ENCODE results near the gene PIK3R1.

DNA sequence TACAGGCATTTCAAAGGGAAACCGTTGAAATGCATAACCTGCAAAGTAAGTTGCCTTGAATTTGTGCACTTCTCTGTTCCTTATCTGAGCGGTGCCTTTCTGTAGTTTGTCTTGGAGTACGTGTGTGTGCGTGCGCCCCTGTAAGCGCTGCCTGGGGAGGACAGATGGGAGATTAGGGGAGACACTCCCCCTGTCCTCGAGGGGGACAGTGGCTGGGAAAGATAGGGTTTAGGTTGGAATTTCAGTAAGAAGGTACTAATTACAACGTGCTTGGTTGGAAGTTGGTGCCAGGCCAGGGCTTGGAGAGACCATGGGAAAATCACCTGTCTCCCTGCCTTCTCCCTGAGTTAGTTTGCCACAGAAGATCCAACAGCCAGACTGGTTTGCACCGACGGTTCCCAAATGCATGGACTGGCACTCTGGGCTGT is 73.2 kb downstream of the PIK3R1 start:
- TF ChIP-seq POLR2A (IDR thresholded peaks at IDR 0.05) (no peak), POLR2AphosphoS5 (IDR thresholded peaks at IDR 0.05) (no peak)
- TF ChIP-seq, protein P1, sequence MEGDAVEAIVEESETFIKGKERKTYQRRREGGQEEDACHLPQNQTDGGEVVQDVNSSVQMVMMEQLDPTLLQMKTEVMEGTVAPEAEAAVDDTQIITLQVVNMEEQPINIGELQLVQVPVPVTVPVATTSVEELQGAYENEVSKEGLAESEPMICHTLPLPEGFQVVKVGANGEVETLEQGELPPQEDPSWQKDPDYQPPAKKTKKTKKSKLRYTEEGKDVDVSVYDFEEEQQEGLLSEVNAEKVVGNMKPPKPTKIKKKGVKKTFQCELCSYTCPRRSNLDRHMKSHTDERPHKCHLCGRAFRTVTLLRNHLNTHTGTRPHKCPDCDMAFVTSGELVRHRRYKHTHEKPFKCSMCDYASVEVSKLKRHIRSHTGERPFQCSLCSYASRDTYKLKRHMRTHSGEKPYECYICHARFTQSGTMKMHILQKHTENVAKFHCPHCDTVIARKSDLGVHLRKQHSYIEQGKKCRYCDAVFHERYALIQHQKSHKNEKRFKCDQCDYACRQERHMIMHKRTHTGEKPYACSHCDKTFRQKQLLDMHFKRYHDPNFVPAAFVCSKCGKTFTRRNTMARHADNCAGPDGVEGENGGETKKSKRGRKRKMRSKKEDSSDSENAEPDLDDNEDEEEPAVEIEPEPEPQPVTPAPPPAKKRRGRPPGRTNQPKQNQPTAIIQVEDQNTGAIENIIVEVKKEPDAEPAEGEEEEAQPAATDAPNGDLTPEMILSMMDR (IDR thresholded peaks at IDR 0.05): no peak
